Right cardiac atrium (tissue), 5 donors: Measurements from ENCODE around the gene ZNF362. TPM values are rescaled to one million over a fixed set of nuclear protein-coding genes. Genes with fewer than 3 reads are reported as not detected.
"Not testable (repeated sequence)": the region's sequence is repeated elsewhere in the genome, so short reads cannot be mapped to it uniquely, and the experiment has no call there.

Source experiments
- ATAC-seq, 2 donors: fragments of 200-7000 bp; cut with Tn5 transposase; one replicate each; pipeline versions ENCODE4 v1.8.0 to v1.9.1; 2020; ENCODE audit warnings: moderate library complexity in 2 of 2, mild to moderate bottlenecking in 1 of 2
- DNase-seq, 3 donors: peaks; one replicate each; pipeline ENCODE4 v3.0.0-alpha.2; 2020
- H3K27ac ChIP-seq: one replicate; pipeline ENCODE4 v1.5.1; 2013; ENCODE audit warnings: mild to moderate bottlenecking, low read length, control low read depth, moderate library complexity
- H3K27me3 ChIP-seq: one replicate; pipeline ENCODE4 v1.6.1; 2013; ENCODE audit not compliant: control insufficient read depth, insufficient read depth
- H3K4me1 ChIP-seq: one replicate; pipeline ENCODE4 v1.6.1; 2013; ENCODE audit warnings: low read length; ENCODE audit not compliant: control insufficient read depth, insufficient read depth
- H3K4me3 ChIP-seq: one replicate; pipeline ENCODE4 v1.5.1; 2013; ENCODE audit warnings: low read length, control low read depth
- H3K9me3 ChIP-seq: one replicate; pipeline ENCODE4 v1.6.1; 2013; ENCODE audit warnings: low read length; ENCODE audit not compliant: control insufficient read depth
- WGBS: extraction: QIAGEN DNeasy Blood & Tissue Kit; methylation state at CpG from one replicate; pipeline ENCODE4 v1.1.7; 2013; 5-methylcytosine and 5-hydroxymethylcytosine counted together
- intact Hi-C, 4 donors: fragments of 100-400 bp; cut with DNase I; formaldehyde crosslinking; loops; one replicate each; pipeline versions ENCODE4 v1.11.0 to v1.14.0; 2022 to 2023
- polyA plus RNA-seq: library from polyadenylated mRNA; stranded (reverse); fragments of 200-250 nt; gene quantifications from one replicate; pipeline ENCODE4 v1.2.3, GENCODE V29; 2013
- total RNA-seq, 4 donors: library from RNA; stranded (reverse); fragmentation: NEBNext Ultra II Directional; extraction: Animal tissue kit (Norgen Biotek cat#: 25700); gene quantifications; one replicate each; pipeline ENCODE4 v1.2.1, GENCODE V29; 2021
- donor health status: healthy with polysubstance abuse.
- donor health status: DM: no; HTN: yes; CAD: no.
- donor health status: DM: no; HTN: no; CAD: no.
- donor health status: DM: no; HTN: yes; CAD: no; lungs with severe emphysema.
- donor health status: DM: yes; HTN: yes; CAD: no.

The ZNF362 gene
- total and polyA plus RNA-seq, 5 donors = 22.2 to 42.5 (median 39.7) TPM

DNA sequence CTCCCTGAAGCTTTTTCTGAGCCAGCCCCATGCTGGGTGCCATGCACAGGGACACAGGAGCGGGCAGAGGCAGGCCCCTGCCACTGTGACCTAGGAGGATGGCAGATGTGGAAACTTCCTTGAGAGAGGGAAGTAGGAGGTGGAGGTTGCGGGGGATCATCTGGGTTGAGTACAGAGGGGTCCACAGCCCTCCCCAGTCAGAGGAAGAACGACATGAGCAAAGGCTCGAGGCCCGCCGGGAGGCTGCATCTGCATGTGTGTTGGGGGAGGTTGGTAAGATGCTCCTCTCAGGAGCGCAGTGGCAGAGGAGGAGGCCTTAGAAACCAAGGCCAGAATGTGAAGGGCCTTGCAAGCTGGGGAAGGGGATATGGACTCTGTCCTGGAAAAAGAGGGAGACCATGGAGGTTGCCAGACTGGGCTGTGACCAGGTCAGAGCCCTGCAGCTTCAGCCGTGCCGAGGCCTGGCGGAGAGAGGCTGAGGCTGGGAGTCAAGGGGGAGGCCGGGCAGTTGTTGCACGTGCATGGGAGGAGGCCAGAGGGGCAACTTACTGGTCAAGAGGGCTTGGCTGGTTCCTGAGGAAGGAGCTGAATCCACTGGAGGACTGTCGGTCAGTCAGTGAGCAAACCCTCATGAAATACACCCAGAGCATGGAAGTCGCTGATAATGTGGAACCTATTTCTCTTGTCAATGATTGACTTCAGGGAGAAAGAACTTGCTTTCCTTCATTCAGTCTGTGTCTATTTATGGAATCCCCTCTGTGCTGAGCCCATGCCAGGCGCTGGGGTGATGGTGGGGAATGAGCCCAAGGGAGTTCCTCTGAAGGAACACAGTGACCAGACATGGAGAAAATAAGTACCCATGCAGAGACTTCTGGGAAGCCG lies 32.9 kb downstream of the ZNF362 start:
- intact Hi-C loops = no loop called here
- DNase-seq (no peak), ATAC-seq (peak; percentile 26 to 56)
- 87% methylated on average over 16 of the region's 16 CpGs for WGBS
- H3K4me3 ChIP-seq = no peak overlapping the region
- H3K27me3 ChIP-seq = no peaks in the 10 kb centered on the region
- no peaks in the 10 kb centered on the region for H3K9me3 ChIP-seq
- H3K27ac ChIP-seq = no peak overlapping the region
- peaks cover 4% of the 10 kb centered on the region for H3K4me1 ChIP-seq

DNA sequence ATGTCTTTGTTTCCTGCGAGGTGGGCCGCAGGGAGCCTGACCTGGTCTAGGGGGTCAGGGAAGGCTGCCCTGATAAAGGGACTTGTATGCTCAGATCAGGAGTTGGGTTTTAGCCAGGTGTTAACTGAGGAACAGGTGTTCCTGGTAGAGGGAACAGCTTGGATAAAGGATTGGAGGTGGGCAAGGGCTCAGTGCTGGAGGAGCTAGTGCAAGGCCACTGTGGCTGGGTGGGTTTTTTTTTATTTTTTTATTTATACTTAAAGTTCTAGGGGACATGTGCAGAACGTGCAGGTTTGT lies 33.5 kb downstream of the ZNF362 start:
- WGBS = 90% methylated on average over 3 of the region's 3 CpGs
- ATAC-seq (no peak), DNase-seq (no peak)
- H3K4me1 ChIP-seq = peaks cover 4% of the 10 kb centered on the region
- H3K27ac ChIP-seq = no peak overlapping the region
- no peaks in the 10 kb centered on the region for H3K27me3 ChIP-seq
- H3K4me3 ChIP-seq = no peak overlapping the region
- intact Hi-C loops = loop anchor here in 3 of 4 donors (10.0 kb wide), 2 partner anchors 175 to 325 kb away; no protein-coding TSS in a partner anchor
- H3K9me3 ChIP-seq = no peaks in the 10 kb centered on the region

GRCh38 chr1:33290615-33291014 lies 34.3 kb downstream of the ZNF362 start:
- not testable (repeated sequence) for DNase-seq, H3K27ac ChIP-seq, H3K9me3 ChIP-seq, H3K4me3 ChIP-seq, H3K4me1 ChIP-seq, H3K27me3 ChIP-seq, ATAC-seq
- intact Hi-C loops = loop anchor here in 3 of 4 donors (10.0 kb wide), 2 partner anchors 174 to 324 kb away; no protein-coding TSS in a partner anchor
- WGBS = 84% methylated on average over 1 of the region's 2 CpGs

- intact Hi-C loops = loop anchor here in 3 of 4 donors (10.0 kb wide), 2 partner anchors 172 to 322 kb away; no protein-coding TSS in a partner anchor
- ATAC-seq (no peak), DNase-seq (peak in 1 of 3 donors; percentile 20)
These were observed 36.5 kb downstream of the ZNF362 start for GRCh38 chr1:33292726-33293340.

DNA sequence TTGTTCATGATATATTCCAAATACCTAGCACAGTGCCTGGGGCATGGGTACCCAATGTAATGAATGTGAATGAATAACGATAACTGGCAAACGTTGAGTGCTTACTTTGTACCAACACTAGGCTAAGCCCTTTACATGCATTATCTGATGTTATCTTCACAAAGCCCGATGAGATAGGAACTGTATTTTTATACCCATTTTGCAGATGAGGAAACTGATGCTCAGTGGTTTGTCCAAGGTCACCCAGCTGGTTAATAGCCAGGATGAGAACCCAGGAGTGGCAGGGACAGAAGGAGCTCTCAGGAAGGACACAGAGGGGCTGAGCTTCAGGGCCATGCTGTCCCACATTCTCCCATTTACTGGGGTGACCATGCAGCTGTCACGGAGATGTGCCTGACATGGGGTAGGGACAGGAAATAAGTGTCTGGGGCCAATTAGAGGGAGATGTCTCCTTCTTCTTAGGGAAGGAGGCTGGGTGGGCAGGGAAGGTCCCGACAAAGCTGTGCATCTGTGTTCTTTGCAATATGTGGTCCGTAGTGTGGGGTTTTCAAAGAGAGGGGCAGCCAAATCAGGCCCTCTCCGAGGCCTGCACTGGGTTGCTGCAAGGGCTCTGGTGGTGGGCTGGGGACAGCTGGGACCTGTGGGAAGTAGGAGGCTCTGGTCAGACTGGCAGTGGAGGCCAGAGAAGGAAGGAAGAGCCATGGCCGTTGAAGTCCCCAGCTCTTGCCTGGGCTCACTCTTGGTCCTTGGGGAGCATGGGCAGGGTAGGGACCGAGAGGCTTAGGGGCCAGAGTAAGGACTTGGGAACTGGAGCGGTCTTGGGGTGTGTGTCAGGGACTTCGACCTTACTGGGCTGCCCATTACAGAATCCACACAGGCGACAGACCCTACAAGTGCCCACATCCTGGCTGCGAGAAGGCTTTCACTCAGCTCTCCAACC lies 38.0 kb downstream of the ZNF362 start:
- ATAC-seq (no peak), DNase-seq (peak in 1 of 3 donors; percentile 34)
- intact Hi-C loops = loop anchor here (2.0 to 10.0 kb wide), 6 partner anchors 72 to 320 kb away; no protein-coding TSS in a partner anchor
- WGBS = 79% methylated on average over 13 of the region's 13 CpGs
- Histone ChIP-seq H3K27ac (no peak overlapping the region), H3K27me3 (no peaks in the 10 kb centered on the region), H3K9me3 (no peaks in the 10 kb centered on the region), H3K4me3 (no peak overlapping the region), H3K4me1 (peaks cover 2% of the 10 kb centered on the region)

More at GRCh38 chr1:33292726-33293340, 36.5 kb downstream of the ZNF362 start:
- no peaks in the 10 kb centered on the region for H3K4me1 ChIP-seq
- H3K27me3 ChIP-seq = no peaks in the 10 kb centered on the region
- no peak overlapping the region for H3K4me3 ChIP-seq
- 64% methylated on average over 13 of the region's 13 CpGs for WGBS
- no peak overlapping the region for H3K27ac ChIP-seq
- no peaks in the 10 kb centered on the region for H3K9me3 ChIP-seq

GRCh38 chr1:33295023-33295422 lies 38.7 kb downstream of the ZNF362 start:
- WGBS = 83% methylated on average over 15 of the region's 15 CpGs
- peak in 1 of 3 donors; percentile 69 for DNase-seq
- ATAC-seq = peak; percentile 2 to 11
- no peak overlapping the region for H3K4me3 ChIP-seq
- intact Hi-C loops = loop anchor here (2.0 to 10.0 kb wide), 6 partner anchors 72 to 320 kb away; no protein-coding TSS in a partner anchor
- H3K9me3 ChIP-seq = no peaks in the 10 kb centered on the region
- H3K4me1 ChIP-seq = peaks cover 2% of the 10 kb centered on the region
- H3K27ac ChIP-seq = no peak overlapping the region
- no peaks in the 10 kb centered on the region for H3K27me3 ChIP-seq

- DNase-seq (peak; percentile 82 to 93 (median 93)), ATAC-seq (peak; percentile 78 to 81)
- H3K27ac ChIP-seq = no peak overlapping the region
- 34% methylated on average over 12 of the region's 12 CpGs for WGBS
- intact Hi-C loops = loop anchor here (2.0 to 10.0 kb wide), 6 partner anchors 71 to 319 kb away; no protein-coding TSS in a partner anchor
- H3K9me3 ChIP-seq = no peaks in the 10 kb centered on the region
- no peak overlapping the region for H3K4me3 ChIP-seq
- peaks cover 3% of the 10 kb centered on the region for H3K4me1 ChIP-seq
- H3K27me3 ChIP-seq = no peaks in the 10 kb centered on the region
These were observed 39.3 kb downstream of the ZNF362 start for GRCh38 chr1:33295450-33296081.

- no peaks in the 10 kb centered on the region for H3K9me3 ChIP-seq
- H3K4me3 ChIP-seq = no peak overlapping the region
- WGBS = 70% methylated on average over 9 of the region's 9 CpGs
- peaks cover 5% of the 10 kb centered on the region for H3K4me1 ChIP-seq
- no peaks in the 10 kb centered on the region for H3K27me3 ChIP-seq
- peak in 1 of 2 donors; percentile 5 for ATAC-seq
- intact Hi-C loops = loop anchor here (5.0 to 10.0 kb wide), 4 partner anchors 71 to 319 kb away; no protein-coding TSS in a partner anchor
- no peak overlapping the region for H3K27ac ChIP-seq
- DNase-seq = peak in 2 of 3 donors; percentile 45 to 67
These were observed 39.8 kb downstream of the ZNF362 start for GRCh38 chr1:33296082-33296458.

GRCh38 chr1:33296824-33297223 lies 40.5 kb downstream of the ZNF362 start:
- 94% methylated on average over 4 of the region's 4 CpGs for WGBS
- Histone ChIP-seq H3K27ac (no peak overlapping the region), H3K4me3 (no peak overlapping the region), H3K4me1 (peaks cover 5% of the 10 kb centered on the region), H3K9me3 (no peaks in the 10 kb centered on the region), H3K27me3 (no peaks in the 10 kb centered on the region)
- intact Hi-C loops = loop anchor here (5.0 to 10.0 kb wide), 4 partner anchors 70 to 318 kb away; no protein-coding TSS in a partner anchor
- no peak for ATAC-seq
- DNase-seq = peak in 1 of 3 donors; percentile 21
